HUES6 (cell line): ENCODE results near the gene ECT2.
A peak's percentile ranks its signal among the peaks of the same experiment; 100 is the strongest.
"Not testable (repeated sequence)": the region's sequence is repeated elsewhere in the genome, so short reads cannot be mapped to it uniquely, and the experiment has no call there.

Experiments used
- H3K27ac ChIP-seq: 2 replicates; pipeline ENCODE4 v1.7.0; 2013; ENCODE audit warnings: low read depth, mild to moderate bottlenecking, low read length, inconsistent platforms
- H3K27me3 ChIP-seq: 2 replicates; pipeline ENCODE4 v1.6.1; 2013; ENCODE audit warnings: low read length; ENCODE audit not compliant: control insufficient read depth, insufficient read depth
- H3K36me3 ChIP-seq: 2 replicates; pipeline ENCODE4 v1.6.1; 2013; ENCODE audit warnings: low read length; ENCODE audit not compliant: control insufficient read depth, insufficient read depth
- H3K4me1 ChIP-seq: 2 replicates; pipeline ENCODE4 v1.6.1; 2013; ENCODE audit warnings: low read length; ENCODE audit not compliant: control insufficient read depth, insufficient read depth
- H3K4me3 ChIP-seq: 2 replicates; pipeline ENCODE4 v1.5.1; 2013; ENCODE audit warnings: low read depth, low read length
- H3K9ac ChIP-seq: one replicate; pipeline ENCODE4 v1.6.1; 2013; ENCODE audit warnings: mild to moderate bottlenecking, low read length
- H3K9me3 ChIP-seq: 2 replicates; pipeline ENCODE4 v1.6.1; 2013; ENCODE audit warnings: low read depth, low read length; ENCODE audit not compliant: control insufficient read depth, insufficient read depth

ECT2 gene, protein sequence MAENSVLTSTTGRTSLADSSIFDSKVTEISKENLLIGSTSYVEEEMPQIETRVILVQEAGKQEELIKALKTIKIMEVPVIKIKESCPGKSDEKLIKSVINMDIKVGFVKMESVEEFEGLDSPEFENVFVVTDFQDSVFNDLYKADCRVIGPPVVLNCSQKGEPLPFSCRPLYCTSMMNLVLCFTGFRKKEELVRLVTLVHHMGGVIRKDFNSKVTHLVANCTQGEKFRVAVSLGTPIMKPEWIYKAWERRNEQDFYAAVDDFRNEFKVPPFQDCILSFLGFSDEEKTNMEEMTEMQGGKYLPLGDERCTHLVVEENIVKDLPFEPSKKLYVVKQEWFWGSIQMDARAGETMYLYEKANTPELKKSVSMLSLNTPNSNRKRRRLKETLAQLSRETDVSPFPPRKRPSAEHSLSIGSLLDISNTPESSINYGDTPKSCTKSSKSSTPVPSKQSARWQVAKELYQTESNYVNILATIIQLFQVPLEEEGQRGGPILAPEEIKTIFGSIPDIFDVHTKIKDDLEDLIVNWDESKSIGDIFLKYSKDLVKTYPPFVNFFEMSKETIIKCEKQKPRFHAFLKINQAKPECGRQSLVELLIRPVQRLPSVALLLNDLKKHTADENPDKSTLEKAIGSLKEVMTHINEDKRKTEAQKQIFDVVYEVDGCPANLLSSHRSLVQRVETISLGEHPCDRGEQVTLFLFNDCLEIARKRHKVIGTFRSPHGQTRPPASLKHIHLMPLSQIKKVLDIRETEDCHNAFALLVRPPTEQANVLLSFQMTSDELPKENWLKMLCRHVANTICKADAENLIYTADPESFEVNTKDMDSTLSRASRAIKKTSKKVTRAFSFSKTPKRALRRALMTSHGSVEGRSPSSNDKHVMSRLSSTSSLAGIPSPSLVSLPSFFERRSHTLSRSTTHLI

GRCh38 chr3:172750368-172751174 lies at the start of gene ECT2:
Gene ECT2 (plus strand): TSS chr3:172750726. CDS start chr3:172754531, 3,805 bp downstream.
- Histone ChIP-seq H3K27ac (peak within 1 kb of the TSS; percentile 96), H3K9me3 (no peaks in the 10 kb centered on the region), H3K4me1 (peaks cover 23% of the 10 kb centered on the region), H3K27me3 (no peaks in the 10 kb centered on the region), H3K36me3 (peaks cover 19% of the 10 kb centered on the region), H3K9ac (peak within 1 kb of the TSS; percentile 95), H3K4me3 (peak within 1 kb of the TSS; percentile 87)

- Histone ChIP-seq H3K36me3 (no peaks in the 10 kb centered on the region), H3K27ac (no peak overlapping the region), H3K9ac (no peak overlapping the region), H3K27me3 (no peaks in the 10 kb centered on the region), H3K4me3 (no peak overlapping the region), H3K9me3 (no peaks in the 10 kb centered on the region), H3K4me1 (peaks cover 9% of the 10 kb centered on the region)
Measured at GRCh38 chr3:172700936-172701455, 49.5 kb upstream of the ECT2 start.

DNA sequence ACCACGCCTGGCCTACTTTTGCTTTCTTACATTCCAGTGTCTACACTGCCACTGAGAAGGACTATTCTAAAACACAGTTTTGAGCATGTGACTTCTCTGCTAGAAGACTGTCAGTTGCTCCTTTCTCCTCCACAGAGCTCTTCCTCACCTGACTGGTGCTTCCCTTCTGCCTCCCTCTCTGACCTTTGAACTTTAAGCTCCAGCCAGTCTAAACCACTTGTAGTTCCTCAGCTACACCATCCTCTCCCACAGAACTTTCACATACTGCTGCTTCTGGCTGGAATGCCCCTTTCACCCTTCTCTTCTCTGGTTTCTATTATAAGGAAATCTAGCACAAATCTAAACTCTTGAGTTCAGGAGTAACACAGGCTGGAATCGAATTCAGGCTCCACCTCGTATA lies 48.8 kb upstream of the ECT2 start:
- H3K9ac ChIP-seq: no peak overlapping the region
- no peak overlapping the region for H3K27ac ChIP-seq
- peaks cover 9% of the 10 kb centered on the region for H3K4me1 ChIP-seq
- H3K4me3 ChIP-seq: no peak overlapping the region
- H3K27me3 ChIP-seq: no peaks in the 10 kb centered on the region
- H3K36me3 ChIP-seq: no peaks in the 10 kb centered on the region
- no peaks in the 10 kb centered on the region for H3K9me3 ChIP-seq

GRCh38 chr3:172702256-172702655 lies 48.3 kb upstream of the ECT2 start:
- Histone ChIP-seq H3K27ac (no peak overlapping the region), H3K36me3 (no peaks in the 10 kb centered on the region), H3K9ac (no peak overlapping the region), H3K9me3 (no peaks in the 10 kb centered on the region), H3K27me3 (no peaks in the 10 kb centered on the region), H3K4me1 (peaks cover 7% of the 10 kb centered on the region), H3K4me3 (no peak overlapping the region)

DNA sequence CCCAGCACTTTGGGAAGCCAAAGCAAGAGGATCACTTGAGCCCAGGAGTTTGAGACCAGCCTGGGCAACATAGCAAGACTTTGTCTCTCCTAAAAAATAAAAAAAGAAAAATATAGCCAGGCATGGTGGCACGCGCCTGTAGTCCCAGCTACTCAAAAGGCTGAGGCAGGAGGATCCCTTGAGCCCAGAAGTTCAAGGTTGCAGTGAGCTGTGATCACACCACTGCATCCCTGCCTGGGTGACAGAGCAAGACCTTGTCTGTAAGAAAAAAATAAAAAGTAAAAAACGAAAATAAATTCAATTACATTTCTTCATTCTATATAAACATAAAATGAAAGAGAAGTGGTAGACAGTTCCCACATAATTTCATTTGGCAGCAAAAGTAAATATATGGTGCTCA lies 47.8 kb upstream of the ECT2 start:
- not testable (repeated sequence) for H3K27me3 ChIP-seq, H3K27ac ChIP-seq, H3K4me3 ChIP-seq, H3K4me1 ChIP-seq, H3K9ac ChIP-seq, H3K9me3 ChIP-seq, H3K36me3 ChIP-seq

DNA sequence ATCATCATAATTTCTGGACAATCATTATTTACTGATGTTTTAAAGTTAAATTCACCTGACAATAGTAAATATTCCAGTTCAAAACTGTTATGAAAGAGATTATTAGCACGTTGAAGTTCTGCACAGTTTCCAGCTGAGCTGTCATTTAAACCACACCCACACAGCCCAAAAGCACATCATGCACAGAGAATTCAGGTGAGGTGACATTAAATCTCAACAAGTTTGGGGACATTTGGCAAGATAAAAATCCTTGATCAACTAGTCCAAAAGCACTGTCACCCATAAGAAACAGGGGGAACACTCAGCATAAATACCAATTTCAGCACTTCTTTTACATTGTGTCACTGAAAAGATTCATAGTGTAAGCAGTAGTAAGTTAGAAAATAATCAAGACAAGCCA lies 46.5 kb upstream of the ECT2 start:
- Histone ChIP-seq H3K27ac (no peak overlapping the region), H3K4me3 (no peak overlapping the region), H3K4me1 (peaks cover 3% of the 10 kb centered on the region; the same call in 1 of the 2 replicates), H3K36me3 (no peaks in the 10 kb centered on the region), H3K27me3 (no peaks in the 10 kb centered on the region), H3K9ac (no peak overlapping the region), H3K9me3 (no peaks in the 10 kb centered on the region)

DNA sequence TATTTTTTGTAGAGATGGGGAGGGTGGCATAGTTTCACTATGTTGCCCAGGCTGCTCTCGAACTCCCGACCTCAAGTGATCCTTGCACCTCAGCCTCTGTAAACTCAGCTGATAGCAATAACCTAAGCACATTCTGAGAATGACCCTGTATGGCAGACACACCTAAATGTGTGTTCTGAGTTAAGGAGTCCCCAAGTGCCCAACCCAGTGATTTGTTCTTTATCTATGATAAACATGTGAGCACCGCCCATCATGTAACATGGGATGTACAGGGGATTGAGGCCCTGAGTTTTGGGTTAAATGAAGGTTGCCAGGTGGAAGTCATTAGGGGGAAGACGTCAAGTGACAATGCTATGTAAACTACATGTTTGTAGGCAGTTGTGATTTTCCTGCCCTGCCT lies 45.4 kb upstream of the ECT2 start:
- H3K9ac ChIP-seq: no peak overlapping the region
- H3K27me3 ChIP-seq: no peaks in the 10 kb centered on the region
- H3K36me3 ChIP-seq: no peaks in the 10 kb centered on the region
- no peak overlapping the region for H3K4me3 ChIP-seq
- no peaks in the 10 kb centered on the region for H3K9me3 ChIP-seq
- H3K4me1 ChIP-seq: peaks cover 6% of the 10 kb centered on the region
- H3K27ac ChIP-seq: no peak overlapping the region

- no peaks in the 10 kb centered on the region for H3K9me3 ChIP-seq
- no peaks in the 10 kb centered on the region for H3K27me3 ChIP-seq
- no peak overlapping the region for H3K9ac ChIP-seq
- no peak overlapping the region for H3K27ac ChIP-seq
- H3K4me3 ChIP-seq: no peak overlapping the region
- peaks cover 10% of the 10 kb centered on the region for H3K4me1 ChIP-seq
- no peaks in the 10 kb centered on the region for H3K36me3 ChIP-seq
Measured at GRCh38 chr3:172707030-172707429, 43.5 kb upstream of the ECT2 start.

GRCh38 chr3:172707967-172708366 lies 42.6 kb upstream of the ECT2 start:
- Histone ChIP-seq H3K36me3 (no peaks in the 10 kb centered on the region), H3K27me3 (no peaks in the 10 kb centered on the region), H3K4me1 (peaks cover 10% of the 10 kb centered on the region), H3K4me3 (no peak overlapping the region), H3K9me3 (no peaks in the 10 kb centered on the region), H3K9ac (no peak overlapping the region), H3K27ac (no peak overlapping the region)

DNA sequence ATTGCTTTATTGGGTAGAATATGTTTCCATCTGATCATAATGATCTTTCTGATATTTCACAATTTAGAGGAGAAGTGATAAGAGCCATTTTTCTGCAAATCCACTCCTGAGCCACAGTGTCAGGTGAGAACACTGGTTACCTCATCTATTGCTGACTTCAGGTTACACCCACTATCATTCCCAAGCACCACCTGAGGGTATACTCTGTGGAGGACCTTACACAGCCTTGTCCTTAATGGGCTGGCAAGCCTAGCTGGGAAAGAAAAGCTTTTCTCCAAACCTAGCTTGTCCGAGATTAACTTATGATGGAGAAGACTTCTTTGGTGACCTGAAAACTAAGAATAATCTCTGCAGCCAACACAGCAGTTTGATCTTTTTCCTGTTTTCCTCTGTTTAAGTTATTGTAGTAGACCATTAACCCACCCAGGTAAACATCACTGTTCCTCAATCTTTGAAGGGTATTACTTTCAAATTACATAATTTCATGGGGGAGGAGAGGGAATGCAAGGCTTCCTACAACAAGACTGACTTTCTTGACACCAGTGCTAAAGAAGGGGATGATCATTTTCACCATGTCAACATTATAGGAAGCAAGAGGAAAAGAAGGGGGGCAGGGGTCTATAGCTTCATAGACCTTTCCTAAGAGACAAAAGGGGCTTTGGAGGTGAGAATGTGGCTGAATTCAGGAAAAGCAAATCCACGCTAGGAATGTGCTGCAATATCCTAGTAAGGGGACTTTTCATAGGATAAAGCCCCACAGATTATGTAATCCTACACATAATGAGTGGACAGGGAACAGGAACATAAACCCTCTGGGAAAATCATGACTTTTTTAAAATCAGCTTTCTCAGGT lies 41.4 kb upstream of the ECT2 start:
- H3K36me3 ChIP-seq: no peaks in the 10 kb centered on the region
- peaks cover 10% of the 10 kb centered on the region for H3K4me1 ChIP-seq
- no peaks in the 10 kb centered on the region for H3K9me3 ChIP-seq
- no peak overlapping the region for H3K27ac ChIP-seq
- no peaks in the 10 kb centered on the region for H3K27me3 ChIP-seq
- H3K9ac ChIP-seq: no peak overlapping the region
- 0 out of 2 replicates have a peak overlapping the region, but pooled peaks have one; percentile 73 for H3K4me3 ChIP-seq
